DOHH2 (cell line): Measurements from ENCODE around the gene TOM1.

Source experiments
- H3F3A ChIP-seq: fragments of 200-600 bp; sonication (generic), shearing (Covaris generic); 2 replicates; pipeline ENCODE4 v1.6.0; 2016; ENCODE audit warnings: antibody characterized with exemption, mild to moderate bottlenecking; ENCODE audit not compliant: control insufficient read depth, insufficient read depth
- H3K27ac ChIP-seq: fragments of 200-600 bp; sonication (generic); 2 replicates; pipeline ENCODE4 v1.5.1; 2014; ENCODE audit warnings: low read depth, mild to moderate bottlenecking, low read length, moderate library complexity
- H3K27me3 ChIP-seq: fragments of 200-600 bp; sonication (generic); 2 replicates; pipeline ENCODE4 v1.6.1; 2014; ENCODE audit warnings: mild to moderate bottlenecking, low read length, mixed read lengths; ENCODE audit not compliant: control insufficient read depth
- H3K36me3 ChIP-seq: fragments of 200-600 bp; sonication (generic); 2 replicates; pipeline ENCODE4 v1.6.1; 2014; ENCODE audit warnings: mild to moderate bottlenecking, low read length, moderate library complexity, mixed read lengths; ENCODE audit not compliant: control insufficient read depth
- H3K4me1 ChIP-seq: fragments of 200-600 bp; sonication (generic); 2 replicates; pipeline ENCODE4 v1.6.1; 2014; ENCODE audit warnings: mild to moderate bottlenecking, low read length, mixed read lengths; ENCODE audit not compliant: control insufficient read depth
- H3K4me2 ChIP-seq: fragments of 200-600 bp; sonication (generic); 2 replicates; pipeline ENCODE4 v1.6.0; 2014; ENCODE audit warnings: mild to moderate bottlenecking, low read length, moderate library complexity
- H3K4me3 ChIP-seq: fragments of 200-600 bp; sonication (generic); 2 replicates; pipeline ENCODE4 v1.5.1; 2014; ENCODE audit warnings: mild to moderate bottlenecking, low read length, mixed read lengths
- H3K79me2 ChIP-seq: fragments of 200-600 bp; sonication (generic); 2 replicates; pipeline ENCODE4 v1.6.1; 2014; ENCODE audit warnings: mild to moderate bottlenecking, low read length, mixed read lengths; ENCODE audit not compliant: control insufficient read depth
- H3K9me2 ChIP-seq: fragments of 200-600 bp; sonication (generic); replicated peaks from 2 replicates; pipeline ENCODE4 v1.6.1; 2014; ENCODE audit warnings: mild to moderate bottlenecking, low read length, mixed read lengths; ENCODE audit not compliant: control insufficient read depth
- H3K9me3 ChIP-seq: fragments of 200-600 bp; sonication (generic); 2 replicates; pipeline ENCODE4 v1.6.1; 2014; ENCODE audit warnings: antibody characterized with exemption, low read length, mixed read lengths; ENCODE audit not compliant: control insufficient read depth, insufficient read depth
- H4K20me1 ChIP-seq: fragments of 200-600 bp; sonication (generic); 2 replicates; pipeline ENCODE4 v1.6.0; 2014; ENCODE audit warnings: low read depth, mild to moderate bottlenecking, antibody characterized with exemption, low read length, moderate library complexity; ENCODE audit not compliant: control insufficient read depth, insufficient read depth
- EZH2phosphoT487 ChIP-seq: fragments of 200-600 bp; sonication (generic); IDR thresholded peaks from 2 replicates; pipeline ENCODE4 v1.6.1; 2017; ENCODE audit warnings: borderline replicate concordance, mild to moderate bottlenecking, antibody characterized with exemption, low read length, moderate library complexity, mixed read lengths
- TF ChIP-seq, protein P1 (sequence below): fragments of 200-600 bp; sonication (generic); IDR thresholded peaks from one replicate; pipeline ENCODE4 v1.5.1; 2014; ENCODE audit warnings: antibody characterized with exemption, mild to moderate bottlenecking, low read depth, low read length; ENCODE audit not compliant: poor library complexity, severe bottlenecking

Gene TOM1

DNA sequence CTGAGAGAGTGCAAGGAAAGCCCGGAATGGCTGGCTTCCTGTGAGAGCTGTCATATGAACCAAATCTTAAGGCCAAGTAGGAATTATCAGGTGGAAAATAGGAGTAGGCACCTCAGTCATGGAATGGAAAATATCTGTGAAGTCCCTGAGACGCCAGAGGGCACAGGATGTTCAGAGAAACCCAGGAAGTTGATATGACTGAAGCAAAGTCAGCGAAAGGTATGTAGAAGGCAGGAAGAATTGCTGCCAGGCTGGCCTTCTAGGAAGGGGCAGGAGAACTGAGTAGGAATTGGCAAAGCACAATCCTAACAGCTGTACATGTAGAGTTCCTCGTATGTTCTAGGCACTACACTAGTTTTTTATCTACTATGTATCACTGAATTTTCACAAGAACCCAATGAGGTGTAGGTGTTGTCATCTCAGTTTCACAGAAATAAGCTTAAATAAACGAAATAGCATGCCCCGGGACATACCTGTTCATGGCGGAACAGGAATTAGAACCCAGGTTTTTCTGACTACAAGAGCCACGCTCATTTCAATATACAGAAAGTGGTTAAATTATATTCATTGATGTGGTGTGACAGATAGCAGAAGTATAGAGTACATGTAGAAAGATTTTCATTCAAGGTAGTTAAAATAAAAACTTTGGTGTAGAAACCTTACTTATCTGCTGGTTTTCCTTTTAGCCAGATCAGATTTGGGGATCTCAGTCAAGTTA is 25.4 kb upstream of the TOM1 start:
- Histone ChIP-seq H3K79me2 (peaks cover 79% of the 10 kb centered on the region), H3K27me3 (no peaks in the 10 kb centered on the region), H3K4me3 (no peak overlapping the region), H3K9me3 (no peaks in the 10 kb centered on the region), H3K36me3 (peaks cover 85% of the 10 kb centered on the region), H3K4me2 (no peak overlapping the region), H3K27ac (no peak overlapping the region), H4K20me1 (0 out of 2 replicates have a peak, but pooled peaks cover 3% of the 10 kb centered on the region), H3K4me1 (no peaks in the 10 kb centered on the region), H3F3A (no peaks in the 10 kb centered on the region), H3K9me2 (no peaks in the 10 kb centered on the region)
- TF ChIP-seq, protein P1, sequence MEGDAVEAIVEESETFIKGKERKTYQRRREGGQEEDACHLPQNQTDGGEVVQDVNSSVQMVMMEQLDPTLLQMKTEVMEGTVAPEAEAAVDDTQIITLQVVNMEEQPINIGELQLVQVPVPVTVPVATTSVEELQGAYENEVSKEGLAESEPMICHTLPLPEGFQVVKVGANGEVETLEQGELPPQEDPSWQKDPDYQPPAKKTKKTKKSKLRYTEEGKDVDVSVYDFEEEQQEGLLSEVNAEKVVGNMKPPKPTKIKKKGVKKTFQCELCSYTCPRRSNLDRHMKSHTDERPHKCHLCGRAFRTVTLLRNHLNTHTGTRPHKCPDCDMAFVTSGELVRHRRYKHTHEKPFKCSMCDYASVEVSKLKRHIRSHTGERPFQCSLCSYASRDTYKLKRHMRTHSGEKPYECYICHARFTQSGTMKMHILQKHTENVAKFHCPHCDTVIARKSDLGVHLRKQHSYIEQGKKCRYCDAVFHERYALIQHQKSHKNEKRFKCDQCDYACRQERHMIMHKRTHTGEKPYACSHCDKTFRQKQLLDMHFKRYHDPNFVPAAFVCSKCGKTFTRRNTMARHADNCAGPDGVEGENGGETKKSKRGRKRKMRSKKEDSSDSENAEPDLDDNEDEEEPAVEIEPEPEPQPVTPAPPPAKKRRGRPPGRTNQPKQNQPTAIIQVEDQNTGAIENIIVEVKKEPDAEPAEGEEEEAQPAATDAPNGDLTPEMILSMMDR: no peak

DNA sequence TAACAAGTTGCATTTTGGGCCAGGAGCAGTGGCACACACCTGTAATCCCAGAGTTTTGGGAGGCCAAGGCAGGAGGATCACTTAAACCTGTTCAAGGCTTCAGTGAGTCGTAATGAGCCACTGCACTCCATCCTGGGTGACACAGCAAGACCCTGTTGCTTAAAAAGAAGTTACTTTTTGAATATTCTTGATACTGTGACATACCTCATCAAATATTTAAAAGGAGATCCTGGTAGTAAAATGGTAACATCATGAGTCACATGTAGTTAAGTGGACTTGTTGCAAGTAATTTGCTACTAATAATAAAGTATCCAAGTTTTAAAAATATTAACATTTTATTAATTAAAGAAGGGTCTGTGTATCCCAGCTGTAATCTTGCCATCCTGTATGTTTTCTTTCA is 24.1 kb upstream of the TOM1 start:
- H3K27me3 ChIP-seq: no peaks in the 10 kb centered on the region
- 0 out of 2 replicates have a peak, but pooled peaks cover 3% of the 10 kb centered on the region for H4K20me1 ChIP-seq
- H3K36me3 ChIP-seq: peaks cover 82% of the 10 kb centered on the region
- no peaks in the 10 kb centered on the region for H3K4me1 ChIP-seq
- no peak overlapping the region for H3K4me2 ChIP-seq
- H3K4me3 ChIP-seq: no peak overlapping the region
- TF ChIP-seq, protein P1: no peak
- TF ChIP-seq EZH2phosphoT487: no peak
- no peaks in the 10 kb centered on the region for H3F3A ChIP-seq
- H3K9me2 ChIP-seq: no peaks in the 10 kb centered on the region
- H3K9me3 ChIP-seq: no peaks in the 10 kb centered on the region
- no peak overlapping the region for H3K27ac ChIP-seq
- peaks cover 84% of the 10 kb centered on the region for H3K79me2 ChIP-seq

DNA sequence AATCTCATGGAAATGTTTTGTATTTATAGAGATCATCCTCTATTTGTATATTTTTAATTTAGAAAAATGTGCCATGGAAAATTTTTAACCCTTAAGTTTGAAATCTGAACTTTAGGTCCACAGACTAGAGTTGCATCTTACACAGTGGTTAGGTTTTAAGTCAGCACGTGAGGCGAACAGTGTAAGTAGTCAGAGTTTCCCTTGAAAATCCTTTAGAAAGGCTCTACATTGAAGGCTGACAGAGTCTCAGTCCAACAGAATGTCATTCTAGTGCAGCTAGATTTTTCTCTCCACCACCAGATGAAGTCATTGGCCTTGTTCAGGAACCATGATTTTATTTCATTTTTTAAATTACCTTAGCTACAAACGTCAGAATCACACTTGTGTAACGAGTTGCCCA is 23.7 kb upstream of the TOM1 start:
- H3K79me2 ChIP-seq: peaks cover 83% of the 10 kb centered on the region
- H3F3A ChIP-seq: no peaks in the 10 kb centered on the region
- H3K27ac ChIP-seq: no peak overlapping the region
- H3K27me3 ChIP-seq: no peaks in the 10 kb centered on the region
- H3K9me2 ChIP-seq: no peaks in the 10 kb centered on the region
- H3K4me2 ChIP-seq: no peak overlapping the region
- peaks cover 82% of the 10 kb centered on the region for H3K36me3 ChIP-seq
- 0 out of 2 replicates have a peak, but pooled peaks cover 3% of the 10 kb centered on the region for H4K20me1 ChIP-seq
- no peak overlapping the region for H3K4me3 ChIP-seq
- no peaks in the 10 kb centered on the region for H3K4me1 ChIP-seq
- H3K9me3 ChIP-seq: no peaks in the 10 kb centered on the region
- TF ChIP-seq, protein P1: no peak
- no peak for TF ChIP-seq EZH2phosphoT487
